ENCODE data around the gene GNL3.

GNL3 gene

DNA sequence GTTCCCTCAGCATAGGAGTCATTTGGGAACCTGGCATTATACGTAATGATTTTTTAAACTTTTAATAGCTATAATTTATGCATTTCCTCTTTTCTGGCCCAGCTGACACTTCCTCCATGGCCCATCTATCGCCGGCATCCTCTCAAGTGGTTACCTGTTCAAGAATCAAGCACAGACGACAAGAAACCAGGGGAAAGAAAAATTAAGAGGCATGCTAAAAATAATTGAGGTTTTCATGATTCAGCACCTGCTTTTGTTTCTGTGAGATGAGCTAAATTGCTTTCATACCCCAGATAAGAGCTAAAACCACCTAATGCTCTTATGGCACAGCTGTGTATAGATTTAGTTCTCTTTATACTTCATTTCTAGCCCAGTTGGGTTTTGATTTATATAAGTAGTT lies 21.8 kb downstream of the GNL3 start:
- TF ChIP-seq, protein P1, sequence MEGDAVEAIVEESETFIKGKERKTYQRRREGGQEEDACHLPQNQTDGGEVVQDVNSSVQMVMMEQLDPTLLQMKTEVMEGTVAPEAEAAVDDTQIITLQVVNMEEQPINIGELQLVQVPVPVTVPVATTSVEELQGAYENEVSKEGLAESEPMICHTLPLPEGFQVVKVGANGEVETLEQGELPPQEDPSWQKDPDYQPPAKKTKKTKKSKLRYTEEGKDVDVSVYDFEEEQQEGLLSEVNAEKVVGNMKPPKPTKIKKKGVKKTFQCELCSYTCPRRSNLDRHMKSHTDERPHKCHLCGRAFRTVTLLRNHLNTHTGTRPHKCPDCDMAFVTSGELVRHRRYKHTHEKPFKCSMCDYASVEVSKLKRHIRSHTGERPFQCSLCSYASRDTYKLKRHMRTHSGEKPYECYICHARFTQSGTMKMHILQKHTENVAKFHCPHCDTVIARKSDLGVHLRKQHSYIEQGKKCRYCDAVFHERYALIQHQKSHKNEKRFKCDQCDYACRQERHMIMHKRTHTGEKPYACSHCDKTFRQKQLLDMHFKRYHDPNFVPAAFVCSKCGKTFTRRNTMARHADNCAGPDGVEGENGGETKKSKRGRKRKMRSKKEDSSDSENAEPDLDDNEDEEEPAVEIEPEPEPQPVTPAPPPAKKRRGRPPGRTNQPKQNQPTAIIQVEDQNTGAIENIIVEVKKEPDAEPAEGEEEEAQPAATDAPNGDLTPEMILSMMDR (conservative IDR thresholded peaks at IDR 0.05; ENCODE audit: low read length): no peak
- H3K4me3 ChIP-seq (ENCODE audit: low read length): no peak overlapping the region
- no peak for DNase-seq (ENCODE audit: low read depth)

DNA sequence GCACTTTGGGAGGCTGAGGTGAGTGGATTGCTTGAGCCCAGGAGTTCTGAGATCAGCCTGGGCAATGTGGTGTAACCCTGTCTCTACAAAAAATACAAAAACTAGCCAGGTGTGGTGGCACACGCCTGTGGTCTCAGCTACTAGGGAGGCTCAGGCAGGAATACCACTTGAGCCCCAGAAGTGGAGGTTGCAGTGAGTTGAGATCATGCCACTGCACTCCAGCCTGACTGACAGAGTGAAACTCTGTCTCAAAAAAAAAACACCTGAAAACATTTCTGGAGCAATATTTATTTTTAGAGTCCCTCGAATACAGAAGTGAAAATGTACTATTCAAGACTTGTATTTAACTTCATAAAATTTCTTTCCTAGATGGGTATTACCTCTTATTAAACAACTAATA lies 24.7 kb downstream of the GNL3 start:
- no peak overlapping the region for H3K4me3 ChIP-seq (ENCODE audit: low read length)
- no peak for DNase-seq (ENCODE audit: low read depth)
- TF ChIP-seq, protein P1 (conservative IDR thresholded peaks at IDR 0.05; ENCODE audit: low read length): no peak

DNA sequence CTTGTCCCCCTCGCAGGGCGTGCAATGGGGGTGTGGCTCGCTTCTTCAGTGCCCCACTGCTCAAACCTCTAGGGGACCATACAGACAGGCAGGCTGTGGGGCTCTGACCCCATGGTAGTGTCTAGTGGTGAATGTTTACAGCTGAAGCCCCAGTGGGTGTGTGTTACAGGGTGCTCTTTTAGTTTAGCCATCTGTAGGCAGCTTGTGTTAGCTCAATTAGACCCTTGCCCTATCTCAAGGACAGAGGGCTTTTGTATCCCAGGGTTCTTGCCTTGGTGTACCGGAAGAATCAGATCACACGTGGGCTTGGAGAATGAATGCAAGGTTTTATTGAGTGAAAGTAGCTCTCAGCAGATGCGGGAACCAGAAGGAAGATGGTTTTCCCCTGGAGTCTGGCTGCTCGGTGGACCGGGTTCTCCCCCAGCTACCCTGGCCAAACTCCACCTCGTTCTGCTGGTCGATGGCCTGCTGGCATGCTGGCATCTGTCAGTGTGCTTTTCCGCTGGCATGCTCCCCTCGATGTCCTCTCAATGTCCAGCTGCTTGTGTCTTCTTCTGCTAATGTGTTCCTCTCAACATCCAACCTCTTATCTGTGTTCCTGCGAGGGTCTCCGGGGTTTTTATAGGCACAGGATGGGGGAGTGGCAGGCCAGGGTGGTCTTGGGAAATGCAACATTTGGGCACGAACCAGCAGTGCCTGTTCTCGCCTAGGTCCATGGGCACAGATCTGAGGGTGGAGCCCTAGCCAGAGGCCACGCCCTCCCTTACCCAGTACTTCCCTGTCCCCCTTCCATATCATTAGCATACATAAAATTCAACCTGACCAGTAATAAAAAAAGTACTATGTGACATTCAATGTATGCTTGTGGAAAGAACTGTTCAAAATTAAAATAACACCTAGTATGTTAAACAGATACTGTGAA lies 26.7 kb downstream of the GNL3 start:
- DNase-seq (ENCODE audit: low read depth): no peak
- H3K4me3 ChIP-seq (ENCODE audit: low read length): no peak overlapping the region
- TF ChIP-seq, protein P1 (conservative IDR thresholded peaks at IDR 0.05; ENCODE audit: low read length): no peak

DNA sequence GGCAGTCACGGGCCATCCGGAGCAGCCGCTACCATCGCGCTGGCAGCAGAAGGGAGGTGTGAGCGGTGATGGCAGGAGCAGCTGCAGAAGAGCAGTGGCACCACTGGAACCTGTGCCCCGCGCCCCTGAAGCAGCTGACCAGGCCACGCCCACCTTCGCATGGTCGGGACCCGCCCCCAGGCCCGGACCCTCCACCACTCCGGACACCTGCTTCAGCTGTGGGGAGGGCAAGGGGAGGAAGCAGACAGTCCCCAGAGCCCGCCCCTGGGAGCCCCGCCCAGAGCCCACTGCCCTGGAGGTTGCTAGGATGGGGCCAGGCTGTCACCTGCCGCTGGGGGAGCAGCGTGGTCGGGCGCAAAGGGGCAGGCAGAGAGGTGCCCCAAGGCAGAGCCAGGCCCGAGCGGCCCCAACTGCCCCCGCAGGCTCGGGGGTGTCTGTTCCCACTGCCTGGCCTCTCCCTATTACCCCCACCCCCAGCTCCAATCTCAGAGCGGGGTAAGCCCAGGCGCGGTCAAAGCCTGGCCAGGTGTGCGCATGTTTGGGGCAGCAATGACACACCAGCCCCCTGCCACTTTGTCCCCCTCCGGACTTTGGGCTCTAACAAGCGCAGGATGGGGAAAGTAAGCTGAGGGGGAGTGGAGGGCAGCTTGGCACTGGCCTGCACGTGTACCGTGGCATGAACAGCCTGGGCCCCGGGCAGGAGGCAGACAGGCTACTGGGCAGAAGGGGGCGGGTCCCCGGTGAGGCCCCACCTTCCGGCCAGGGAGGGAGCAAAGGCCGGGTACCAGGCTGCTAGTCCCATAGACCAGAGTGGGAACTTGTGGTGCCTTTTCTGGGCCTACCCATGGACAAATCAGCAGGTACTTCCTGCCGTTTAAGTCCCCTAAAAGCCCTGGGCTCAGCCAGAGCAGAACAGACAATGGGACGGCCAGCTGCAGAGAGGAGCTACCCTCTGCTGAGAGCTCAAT lies 28.8 kb downstream of the GNL3 start:
- DNase-seq (ENCODE audit: low read depth): no peak
- H3K4me3 ChIP-seq (ENCODE audit: low read length): no peak overlapping the region
- TF ChIP-seq, protein P1 (conservative IDR thresholded peaks at IDR 0.05; ENCODE audit: low read length): no peak

DNA sequence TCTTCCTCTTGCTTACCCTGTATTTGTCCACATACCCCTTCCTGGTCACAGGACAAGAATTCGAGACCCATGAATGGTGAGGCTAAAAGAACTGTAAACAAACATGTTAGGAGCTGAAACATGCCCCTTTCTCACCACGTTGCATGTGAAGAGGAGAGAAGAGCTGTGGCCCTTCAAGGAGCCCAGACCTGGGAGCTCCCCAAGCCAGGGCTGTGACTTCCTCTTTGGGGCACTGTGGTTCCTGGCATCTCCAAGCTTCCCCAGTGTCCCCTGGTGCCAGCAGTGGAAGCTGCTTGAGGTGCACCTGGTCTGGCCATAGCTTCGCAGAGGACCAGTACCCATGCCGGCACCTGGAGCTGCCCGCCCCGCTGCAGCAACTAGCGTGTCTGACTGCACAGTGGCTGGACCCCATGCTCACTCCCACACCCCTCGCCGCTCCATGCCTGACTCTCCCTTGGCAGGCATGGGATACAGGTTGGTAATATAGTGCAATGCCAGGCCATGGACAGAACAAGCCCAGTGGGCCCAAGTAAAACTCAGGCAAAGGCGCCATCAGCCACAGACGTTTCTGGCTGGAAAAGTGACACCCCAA lies 30.0 kb downstream of the GNL3 start:
- TF ChIP-seq, protein P1 (conservative IDR thresholded peaks at IDR 0.05; ENCODE audit: low read length): no peak
- DNase-seq (ENCODE audit: low read depth): no peak
- H3K4me3 ChIP-seq (ENCODE audit: low read length): no peak overlapping the region

DNA sequence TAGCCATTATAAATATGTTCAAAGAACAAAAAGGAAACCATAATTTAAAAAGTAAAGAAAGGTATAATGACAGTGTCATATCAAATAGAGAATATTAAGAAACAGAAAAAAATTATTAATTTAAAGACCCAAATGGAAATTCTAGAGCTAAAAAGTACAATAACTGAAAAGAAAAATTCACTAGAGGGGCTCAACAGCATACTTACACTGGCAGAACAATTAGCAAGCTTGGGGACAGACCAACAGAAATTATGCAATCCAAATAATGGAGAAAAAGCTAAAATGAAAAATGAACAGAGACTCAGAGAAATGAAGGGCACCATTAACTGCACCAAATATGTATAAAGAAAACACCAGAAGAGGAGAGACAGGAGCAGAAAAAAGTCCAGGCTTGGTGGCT lies 33.8 kb downstream of the GNL3 start:
- H3K4me3 ChIP-seq (ENCODE audit: low read length): no peak overlapping the region
- TF ChIP-seq, protein P1 (conservative IDR thresholded peaks at IDR 0.05; ENCODE audit: low read length): no peak
- no peak for DNase-seq (ENCODE audit: low read depth)

Measured in AG10803 (cell line).